ENCODE results near the gene WNK2. TPM values are rescaled to one million over a fixed set of nuclear protein-coding genes. Genes with fewer than 3 reads are reported as not detected.
"Not testable (repeated sequence)": the region's sequence is repeated elsewhere in the genome, so short reads cannot be mapped to it uniquely, and the experiment has no call there.

The WNK2 gene
- total RNA-seq, 4 donors from 2014 or later = 6.2 to 31.9 (median 18.9) TPM

DNA sequence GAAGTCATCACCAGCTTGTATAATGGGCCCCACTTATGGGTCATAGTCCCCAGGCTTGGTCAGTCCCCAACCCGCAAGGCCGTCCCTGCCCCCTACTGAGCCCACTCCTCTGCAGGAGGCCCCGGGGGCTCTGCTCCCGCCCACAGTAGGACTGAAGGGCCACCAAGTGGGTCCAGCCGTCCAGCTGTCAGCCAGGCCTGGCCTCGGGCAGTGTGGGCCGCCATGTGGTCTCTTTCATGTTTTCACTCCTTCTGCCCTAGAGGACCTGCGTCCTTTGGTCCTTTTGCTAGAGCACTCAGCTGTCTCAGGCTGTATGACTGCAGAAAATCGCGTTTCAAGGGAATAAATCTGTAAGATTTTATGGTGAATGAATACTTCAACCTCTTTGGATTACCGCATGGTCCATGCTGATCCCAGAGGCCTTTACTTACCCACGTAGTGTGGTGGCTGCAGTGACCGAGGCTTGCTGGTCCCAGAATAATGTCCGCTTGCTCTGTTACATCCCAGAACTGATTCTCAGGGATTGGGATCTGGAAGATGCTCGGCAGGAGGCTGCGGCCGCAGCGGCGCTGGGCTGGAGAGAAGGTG lies 161.8 kb downstream of the WNK2 start:
- peak overlapping the region; percentile 19 to 27 for H3K4me3 ChIP-seq
- H3K36me3 ChIP-seq = no peaks in the 10 kb centered on the region
- no peak for DNase-seq
- H3K27ac ChIP-seq = no peak overlapping the region
- no peaks in the 10 kb centered on the region for H3K27me3 ChIP-seq
- TF ChIP-seq, protein P1, sequence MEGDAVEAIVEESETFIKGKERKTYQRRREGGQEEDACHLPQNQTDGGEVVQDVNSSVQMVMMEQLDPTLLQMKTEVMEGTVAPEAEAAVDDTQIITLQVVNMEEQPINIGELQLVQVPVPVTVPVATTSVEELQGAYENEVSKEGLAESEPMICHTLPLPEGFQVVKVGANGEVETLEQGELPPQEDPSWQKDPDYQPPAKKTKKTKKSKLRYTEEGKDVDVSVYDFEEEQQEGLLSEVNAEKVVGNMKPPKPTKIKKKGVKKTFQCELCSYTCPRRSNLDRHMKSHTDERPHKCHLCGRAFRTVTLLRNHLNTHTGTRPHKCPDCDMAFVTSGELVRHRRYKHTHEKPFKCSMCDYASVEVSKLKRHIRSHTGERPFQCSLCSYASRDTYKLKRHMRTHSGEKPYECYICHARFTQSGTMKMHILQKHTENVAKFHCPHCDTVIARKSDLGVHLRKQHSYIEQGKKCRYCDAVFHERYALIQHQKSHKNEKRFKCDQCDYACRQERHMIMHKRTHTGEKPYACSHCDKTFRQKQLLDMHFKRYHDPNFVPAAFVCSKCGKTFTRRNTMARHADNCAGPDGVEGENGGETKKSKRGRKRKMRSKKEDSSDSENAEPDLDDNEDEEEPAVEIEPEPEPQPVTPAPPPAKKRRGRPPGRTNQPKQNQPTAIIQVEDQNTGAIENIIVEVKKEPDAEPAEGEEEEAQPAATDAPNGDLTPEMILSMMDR (IDR thresholded peaks at IDR 0.05) = no peak
- TF ChIP-seq POLR2A (IDR thresholded peaks at IDR 0.05) = no peak
- H3K4me1 ChIP-seq = no peaks in the 10 kb centered on the region
- intact Hi-C loops (cut with DNase I; ENCODE audit: low total_unique reads) = no loop called here
- no peaks in the 10 kb centered on the region for H3K9me3 ChIP-seq

DNA sequence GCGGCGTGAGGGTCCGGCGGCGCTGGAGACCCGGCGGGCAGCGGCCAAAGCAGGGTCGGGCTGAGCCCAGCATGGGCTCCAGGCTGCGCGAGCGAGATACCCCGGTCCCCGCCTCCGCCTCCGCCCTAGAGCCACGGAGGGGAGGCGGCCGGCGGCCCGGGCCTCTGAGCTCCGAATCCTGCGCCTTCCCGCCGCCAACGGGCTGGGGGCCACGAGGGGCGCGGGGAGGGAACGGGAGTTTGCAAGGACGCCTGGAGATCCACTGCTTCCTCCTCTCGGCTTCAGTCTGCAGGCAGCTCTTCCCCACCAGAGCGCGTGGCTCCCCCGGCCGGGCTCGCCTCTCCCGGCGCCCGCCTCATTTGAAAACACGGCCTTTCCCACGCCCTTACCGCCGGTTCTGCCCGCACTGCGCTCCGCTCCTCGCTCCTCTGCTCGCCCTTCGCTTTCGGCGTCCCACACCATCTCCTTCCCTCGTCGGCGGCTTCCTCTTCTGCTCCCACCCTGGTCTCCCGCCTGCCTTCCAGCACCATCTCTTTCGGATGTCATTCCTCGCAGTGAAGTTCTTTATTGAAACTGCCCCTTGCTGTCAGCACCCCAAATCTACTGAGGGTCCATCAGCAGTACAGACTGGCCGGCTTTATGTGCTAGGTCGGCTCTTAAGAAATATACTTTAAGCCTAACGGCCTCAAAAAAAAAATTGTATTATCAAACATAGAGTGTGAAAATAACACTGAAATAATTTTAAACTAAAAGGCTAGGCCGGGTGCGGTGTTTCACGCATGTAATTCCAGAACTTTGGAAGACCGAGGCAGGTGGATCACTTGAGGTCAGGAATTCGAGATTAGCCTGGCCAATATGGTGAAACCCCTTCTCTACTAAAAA lies 162.5 kb downstream of the WNK2 start:
- DNase-seq = no peak

GRCh38 chr9:93347371-93347975 lies 163.5 kb downstream of the WNK2 start:
- H3K4me3 ChIP-seq; H3K27ac ChIP-seq; H3K4me1 ChIP-seq; intact Hi-C loops (cut with DNase I; ENCODE audit: low total_unique reads); H3K27me3 ChIP-seq; DNase-seq; H3K36me3 ChIP-seq; H3K9me3 ChIP-seq: not testable (repeated sequence)

More for the DNA sequence above, 162.5 kb downstream of the WNK2 start:
- Histone ChIP-seq H3K27ac (no peak overlapping the region), H3K36me3 (no peaks in the 10 kb centered on the region), H3K9me3 (no peaks in the 10 kb centered on the region), H3K4me1 (no peaks in the 10 kb centered on the region), H3K4me3 (peak overlapping the region; percentile 19 to 27), H3K27me3 (no peaks in the 10 kb centered on the region)
- TF ChIP-seq, protein P1 (IDR thresholded peaks at IDR 0.05) = no peak
- TF ChIP-seq POLR2A (IDR thresholded peaks at IDR 0.05) = no peak
- intact Hi-C loops (cut with DNase I; ENCODE audit: low total_unique reads) = no loop called here

- H3K4me1 ChIP-seq; H3K9me3 ChIP-seq; H3K27me3 ChIP-seq; H3K27ac ChIP-seq; H3K36me3 ChIP-seq; H3K4me3 ChIP-seq; intact Hi-C loops (cut with DNase I; ENCODE audit: low total_unique reads); DNase-seq: not testable (repeated sequence)
Observed at GRCh38 chr9:93353413-93354310, 169.7 kb downstream of the WNK2 start.

GRCh38 chr9:93354451-93354850 lies 170.5 kb downstream of the WNK2 start:
- no peaks in the 10 kb centered on the region for H3K9me3 ChIP-seq
- TF ChIP-seq, protein P1 (IDR thresholded peaks at IDR 0.05) = no peak
- no peak for TF ChIP-seq POLR2A (IDR thresholded peaks at IDR 0.05)
- no peaks in the 10 kb centered on the region for H3K36me3 ChIP-seq
- no peaks in the 10 kb centered on the region for H3K27me3 ChIP-seq
- no peaks in the 10 kb centered on the region for H3K4me1 ChIP-seq
- intact Hi-C loops (cut with DNase I; ENCODE audit: low total_unique reads) = no loop called here
- H3K27ac ChIP-seq = no peak overlapping the region
- H3K4me3 ChIP-seq = no peak overlapping the region
- DNase-seq = no peak
